Duodenal mucosa (tissue), 2 donors: ENCODE data around the gene FBN1.

Experiments
- H3K27ac ChIP-seq: one replicate; pipeline ENCODE4 v1.7.0; 2013; ENCODE audit warnings: low read depth, low read length
- H3K27me3 ChIP-seq, 2 donors: one replicate each; pipeline ENCODE4 v1.7.0; 2013; ENCODE audit warnings: low read length in 2 of 2, control low read depth in 1 of 2; ENCODE audit not compliant: insufficient read depth in 2 of 2, control insufficient read depth in 1 of 2
- H3K36me3 ChIP-seq, 2 donors: one replicate each; pipeline ENCODE4 v1.7.0; 2013; ENCODE audit warnings: low read length in 2 of 2, control low read depth in 1 of 2; ENCODE audit not compliant: insufficient read depth in 2 of 2, control insufficient read depth in 1 of 2
- H3K4me1 ChIP-seq, 2 donors: one replicate each; pipeline ENCODE4 v1.7.0; 2013; ENCODE audit warnings: low read length in 2 of 2, control low read depth in 1 of 2; ENCODE audit not compliant: insufficient read depth in 2 of 2, control insufficient read depth in 1 of 2
- H3K4me3 ChIP-seq, 2 donors: one replicate each; pipeline ENCODE4 v1.7.0; 2013; ENCODE audit warnings: low read length in 2 of 2, low read depth in 1 of 2
- H3K9ac ChIP-seq, 2 donors: one replicate each; pipeline ENCODE4 v1.7.0; 2013; ENCODE audit warnings: low read length in 2 of 2, low read depth in 1 of 2
- H3K9me3 ChIP-seq, 2 donors: one replicate each; pipeline ENCODE4 v1.7.0; 2013; ENCODE audit warnings: low read length in 2 of 2, control low read depth in 1 of 2; ENCODE audit not compliant: control insufficient read depth in 1 of 2

Gene FBN1

DNA sequence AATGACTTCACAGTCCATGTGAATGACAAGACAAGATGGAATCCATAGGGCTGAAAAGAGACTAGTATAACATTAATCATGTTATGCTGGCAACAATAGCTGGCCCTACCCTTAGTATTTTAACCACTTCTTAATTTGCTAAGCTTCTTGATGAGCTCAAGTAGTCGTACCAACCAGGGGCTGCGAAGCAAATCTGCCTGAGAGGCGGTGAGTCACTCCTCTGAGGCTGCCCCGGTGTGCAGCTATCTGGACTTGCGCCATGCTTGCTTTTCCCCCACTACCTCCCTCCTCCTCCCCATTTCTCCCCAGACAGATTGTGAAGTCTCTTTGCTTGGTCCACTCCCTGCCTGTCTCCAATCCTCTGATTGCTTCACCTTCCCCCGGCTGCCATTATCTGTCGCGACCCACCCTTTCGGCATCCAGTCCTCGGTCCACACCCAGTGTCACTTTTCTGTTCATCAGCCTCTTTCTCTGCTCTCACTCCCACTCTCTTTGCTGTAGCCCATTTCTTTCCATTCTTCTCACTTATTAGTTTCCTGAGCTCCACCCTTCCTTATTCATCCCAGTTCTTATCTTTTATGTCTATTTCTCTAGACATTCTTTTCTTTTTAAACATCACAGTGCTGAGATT lies 271.6 kb downstream of the FBN1 start:
- Histone ChIP-seq H3K4me1 (no peaks in the 10 kb centered on the region), H3K9me3 (no peaks in the 10 kb centered on the region), H3K4me3 (no peak overlapping the region), H3K27me3 (no peaks in the 10 kb centered on the region), H3K27ac (no peak overlapping the region), H3K9ac (no peak overlapping the region), H3K36me3 (no peaks in the 10 kb centered on the region)

DNA sequence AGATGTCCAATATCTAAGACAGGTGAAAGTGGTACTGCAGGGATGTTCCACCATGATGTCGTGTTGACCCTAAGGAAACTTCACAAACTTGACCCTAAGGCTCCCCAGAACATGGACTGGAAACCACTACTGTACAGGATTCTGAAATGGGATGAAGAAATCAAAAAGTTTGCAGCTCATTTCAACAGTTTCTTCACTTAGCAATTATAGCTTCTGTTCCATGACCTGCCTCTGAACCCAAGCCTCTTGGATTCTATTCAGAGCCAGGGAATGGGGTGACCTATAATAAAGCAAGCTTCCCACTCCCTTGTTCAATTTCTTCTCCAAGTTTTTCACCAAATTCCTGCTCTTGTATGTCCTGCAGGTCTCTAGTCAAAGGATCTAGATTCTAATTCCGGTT lies 273.5 kb downstream of the FBN1 start:
- Histone ChIP-seq H3K4me3 (no peak overlapping the region), H3K27ac (no peak overlapping the region), H3K9ac (no peak overlapping the region), H3K36me3 (no peaks in the 10 kb centered on the region), H3K9me3 (no peaks in the 10 kb centered on the region), H3K27me3 (no peaks in the 10 kb centered on the region), H3K4me1 (no peaks in the 10 kb centered on the region)

DNA sequence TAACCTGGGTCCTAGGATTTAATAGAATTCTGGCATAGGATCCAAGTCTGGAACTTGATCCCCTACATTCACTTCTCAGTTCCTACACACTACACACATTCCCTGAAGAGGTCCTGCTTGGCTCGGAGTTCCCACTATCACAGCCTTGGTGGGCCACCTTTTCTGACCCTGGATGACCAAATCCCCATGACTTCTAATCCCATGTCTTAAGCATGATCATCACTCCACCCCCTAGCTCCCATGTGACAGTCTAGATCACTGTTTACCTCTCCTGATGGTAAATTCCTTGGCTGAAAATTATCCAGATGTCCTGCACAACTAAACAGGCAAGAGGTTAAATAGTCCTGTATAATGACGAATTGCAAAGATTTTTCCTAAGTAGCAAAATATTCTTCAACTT lies 274.0 kb downstream of the FBN1 start:
- Histone ChIP-seq H3K4me1 (no peaks in the 10 kb centered on the region), H3K36me3 (no peaks in the 10 kb centered on the region), H3K4me3 (no peak overlapping the region), H3K27me3 (no peaks in the 10 kb centered on the region), H3K27ac (no peak overlapping the region), H3K9me3 (no peaks in the 10 kb centered on the region), H3K9ac (no peak overlapping the region)

DNA sequence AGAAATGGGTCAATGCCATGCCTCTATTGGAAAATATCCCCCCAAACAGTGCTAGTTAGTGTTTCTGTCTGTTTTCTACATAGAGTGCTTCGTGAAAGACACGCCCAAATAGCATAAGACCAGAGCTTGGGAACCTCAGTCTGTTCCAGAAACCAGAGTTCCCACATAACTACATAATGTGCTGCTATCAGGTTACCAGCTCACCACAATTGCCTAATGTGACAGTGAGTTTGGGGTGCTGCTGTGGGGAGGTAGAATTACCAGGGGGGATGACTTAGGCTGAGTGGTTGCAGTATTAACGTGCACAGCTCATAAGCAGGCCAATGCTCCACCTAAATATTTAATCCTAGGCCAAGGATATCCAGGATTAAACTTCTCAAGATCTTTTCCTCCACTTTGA lies 275.0 kb downstream of the FBN1 start:
- H3K27ac ChIP-seq, result no peak overlapping the region
- H3K4me1 ChIP-seq, result no peaks in the 10 kb centered on the region

DNA sequence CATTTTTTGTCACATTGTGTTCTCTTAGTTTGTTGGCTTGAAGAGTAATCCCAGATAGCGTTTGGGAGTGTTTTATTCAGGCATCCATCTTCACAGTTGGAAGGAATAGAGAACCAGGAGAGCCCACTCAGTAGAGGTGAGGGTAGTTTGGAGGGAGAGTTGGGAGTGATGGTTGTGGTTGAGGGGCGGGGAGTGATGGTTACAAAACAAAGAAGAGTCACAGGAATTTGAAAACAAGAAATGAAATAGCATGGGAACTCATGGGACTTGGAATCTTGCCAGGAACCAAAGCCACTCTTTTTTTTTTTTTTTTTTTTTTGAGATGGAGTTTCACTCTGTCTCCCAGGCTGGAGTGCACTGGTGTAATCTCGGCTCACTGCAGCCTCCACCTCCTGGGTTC lies 278.0 kb downstream of the FBN1 start:
- H3K9me3 ChIP-seq, result no peaks in the 10 kb centered on the region
- no peak overlapping the region for H3K4me3 ChIP-seq
- H3K9ac ChIP-seq, result no peak overlapping the region
- H3K36me3 ChIP-seq, result no peaks in the 10 kb centered on the region
- H3K27ac ChIP-seq, result no peak overlapping the region
- H3K27me3 ChIP-seq, result no peaks in the 10 kb centered on the region
- H3K4me1 ChIP-seq, result no peaks in the 10 kb centered on the region

More for the DNA sequence above, 275.0 kb downstream of the FBN1 start:
- Histone ChIP-seq H3K36me3 (no peaks in the 10 kb centered on the region), H3K27me3 (no peaks in the 10 kb centered on the region), H3K4me3 (no peak overlapping the region), H3K9ac (no peak overlapping the region), H3K9me3 (no peaks in the 10 kb centered on the region)

DNA sequence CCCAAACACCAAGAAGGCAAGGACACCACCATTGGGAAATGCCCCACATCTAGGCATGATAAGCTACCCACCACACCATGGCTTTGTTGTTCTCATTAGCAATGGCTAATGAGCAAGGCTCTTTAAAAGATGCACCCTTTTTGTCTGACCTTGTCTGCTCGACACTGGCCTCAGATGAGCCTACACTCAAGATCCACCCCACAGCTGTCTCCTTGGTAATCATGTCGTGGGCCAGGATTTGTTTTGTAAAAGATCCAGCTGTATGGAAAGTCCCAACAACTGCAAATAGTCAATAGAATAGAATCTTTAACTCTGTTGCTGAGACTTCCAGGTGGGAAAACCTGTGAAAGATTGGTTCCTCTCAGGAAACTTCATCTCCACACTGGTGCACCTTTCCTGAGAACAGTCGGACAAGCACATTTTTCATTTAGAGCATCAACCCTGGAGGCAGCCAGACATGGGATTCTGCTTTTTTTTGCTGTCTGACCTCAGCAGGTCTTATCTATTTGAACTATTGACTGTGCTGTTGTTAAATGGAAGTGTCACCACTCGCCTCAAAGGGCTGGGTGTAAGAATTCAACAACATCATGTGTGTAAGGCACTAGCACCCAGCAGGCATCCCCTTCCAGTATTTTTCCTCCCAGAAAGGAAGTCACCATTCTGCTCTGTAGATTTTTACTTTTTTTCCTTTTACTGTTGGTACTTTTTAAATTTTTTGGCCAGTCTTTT lies 278.8 kb downstream of the FBN1 start:
- Histone ChIP-seq H3K27me3 (no peaks in the 10 kb centered on the region), H3K36me3 (no peaks in the 10 kb centered on the region), H3K4me1 (no peaks in the 10 kb centered on the region), H3K9me3 (no peaks in the 10 kb centered on the region), H3K4me3 (no peak overlapping the region), H3K9ac (no peak overlapping the region), H3K27ac (no peak overlapping the region)

DNA sequence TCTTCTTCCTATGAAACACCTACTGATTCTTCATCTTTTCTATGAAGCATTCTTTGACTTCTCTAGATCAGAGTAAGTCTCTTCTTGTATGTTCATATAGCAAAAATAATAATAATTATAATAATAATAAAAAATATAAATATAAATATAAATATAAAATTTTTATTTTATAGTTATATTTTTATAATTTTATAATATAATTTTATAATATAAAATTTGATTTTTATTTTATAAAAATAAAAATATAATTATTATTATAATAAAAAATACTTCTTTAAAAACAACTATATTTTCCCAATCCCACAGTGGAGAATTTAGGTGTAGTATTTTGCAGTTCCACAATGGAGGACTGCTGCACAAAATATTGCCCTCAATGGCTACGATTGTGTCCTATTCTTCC lies 279.9 kb downstream of the FBN1 start:
- Histone ChIP-seq H3K27me3 (no peaks in the 10 kb centered on the region), H3K36me3 (no peaks in the 10 kb centered on the region), H3K9ac (no peak overlapping the region), H3K27ac (no peak overlapping the region), H3K4me3 (no peak overlapping the region), H3K4me1 (no peaks in the 10 kb centered on the region), H3K9me3 (no peaks in the 10 kb centered on the region)

DNA sequence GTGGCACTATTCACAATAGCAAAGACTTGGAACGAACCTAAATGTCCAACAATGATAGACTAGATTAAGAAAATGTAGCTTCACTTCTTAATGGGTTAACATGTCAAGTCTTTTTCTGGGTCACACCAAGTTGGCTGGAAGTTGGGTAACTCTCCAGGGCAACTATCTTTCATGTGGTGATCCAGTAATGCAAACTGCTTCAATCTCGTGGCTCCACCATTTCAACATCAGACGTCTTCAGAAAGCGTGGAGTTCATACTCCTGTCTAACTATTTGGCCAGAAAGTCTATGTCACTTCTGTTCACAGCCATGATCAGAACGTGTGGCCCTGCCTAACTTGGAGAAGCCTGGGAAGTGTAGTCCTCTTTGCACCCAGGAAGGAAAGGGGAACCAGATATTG lies 282.0 kb downstream of the FBN1 start:
- Histone ChIP-seq H3K9me3 (no peaks in the 10 kb centered on the region), H3K4me3 (no peak overlapping the region), H3K27me3 (no peaks in the 10 kb centered on the region), H3K36me3 (no peaks in the 10 kb centered on the region), H3K27ac (no peak overlapping the region), H3K4me1 (peaks cover under 1% of the 10 kb centered on the region in 2 donors), H3K9ac (no peak overlapping the region)

DNA sequence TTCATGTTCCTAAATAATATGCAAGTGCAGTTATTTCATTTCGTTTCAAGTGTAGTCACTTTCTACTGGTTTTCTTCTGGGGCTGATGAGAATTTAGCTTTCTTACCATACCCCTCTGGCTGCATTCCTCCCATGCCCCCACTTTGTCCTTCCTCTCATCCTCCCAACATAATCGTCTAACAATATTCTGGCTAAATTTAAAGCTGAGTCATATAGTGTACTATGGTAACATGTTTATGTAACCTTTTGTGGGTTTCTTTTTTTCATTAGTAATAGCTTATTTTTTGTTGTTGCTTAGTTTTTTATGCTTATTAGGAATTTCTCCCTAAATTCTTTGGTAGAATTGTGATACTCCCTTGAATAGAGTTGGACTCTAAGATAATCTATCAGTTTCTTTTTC lies 283.8 kb downstream of the FBN1 start:
- no peak overlapping the region for H3K9ac ChIP-seq
- no peak overlapping the region for H3K27ac ChIP-seq
- no peak overlapping the region for H3K4me3 ChIP-seq
- H3K9me3 ChIP-seq, result no peaks in the 10 kb centered on the region
- no peaks in the 10 kb centered on the region for H3K36me3 ChIP-seq
- H3K4me1 ChIP-seq, result peaks cover 3 to 4% of the 10 kb centered on the region in 2 donors
- no peaks in the 10 kb centered on the region for H3K27me3 ChIP-seq

DNA sequence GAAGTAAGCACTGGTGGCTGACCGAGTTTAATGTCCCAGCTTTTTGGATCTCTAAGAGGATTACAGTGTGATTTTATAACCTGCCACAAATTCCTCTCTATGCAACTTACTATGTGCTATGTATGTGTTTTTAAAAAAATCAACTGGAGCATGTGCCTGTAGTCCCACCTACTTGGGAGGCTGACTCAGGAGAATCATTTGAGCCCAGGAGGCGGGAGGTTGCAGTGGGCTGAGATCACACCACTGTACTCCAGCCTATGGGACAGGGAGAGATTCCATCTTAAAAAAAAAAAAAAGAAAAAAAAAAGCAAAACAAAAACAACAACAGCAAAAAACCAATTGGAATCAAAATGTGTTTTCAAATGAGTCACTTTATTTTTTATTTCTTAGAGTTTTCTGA lies 284.7 kb downstream of the FBN1 start:
- no peak overlapping the region for H3K27ac ChIP-seq
- no peak overlapping the region for H3K4me3 ChIP-seq
- H3K9me3 ChIP-seq, result no peaks in the 10 kb centered on the region
- H3K9ac ChIP-seq, result no peak overlapping the region
- H3K27me3 ChIP-seq, result no peaks in the 10 kb centered on the region
- H3K36me3 ChIP-seq, result no peaks in the 10 kb centered on the region
- peaks cover 3 to 4% of the 10 kb centered on the region in 2 donors for H3K4me1 ChIP-seq
